HG03066 (cell line): Measurements from ENCODE around the gene S100A11.

Source experiments
- ATAC-seq: cut with Tn5 transposase; IDR thresholded peaks from one replicate; pipeline ENCODE4 v1.9.1; 2021; ENCODE audit warnings: low read depth; ENCODE audit not compliant: unreplicated experiment

Gene S100A11

GRCh38 chr1:152039886-152040285 is 3.1 kb upstream of the S100A11 start:
- ATAC-seq, result no peak

GRCh38 chr1:152039461-152039860 is 2.7 kb upstream of the S100A11 start:
- ATAC-seq, result no peak

GRCh38 chr1:152038871-152039270 is 2.1 kb upstream of the S100A11 start:
- no peak for ATAC-seq

- no peak for ATAC-seq
These were observed 1.1 kb downstream of the S100A11 start for GRCh38 chr1:152035539-152036266.

GRCh38 chr1:152034654-152035538 is 1.9 kb downstream of the S100A11 start:
- ATAC-seq, result peak; percentile 42

GRCh38 chr1:152034324-152034653 is 2.5 kb downstream of the S100A11 start:
- peak; percentile 5 for ATAC-seq

- ATAC-seq, result no peak
These were observed 6.9 kb downstream of the S100A11 start for GRCh38 chr1:152029929-152030211.

GRCh38 chr1:152029144-152029928 is 7.5 kb downstream of the S100A11 start:
- ATAC-seq, result no peak

- no peak for ATAC-seq
These were observed 9.9 kb downstream of the S100A11 start for GRCh38 chr1:152026895-152027294.

- ATAC-seq, result no peak
These were observed 12.6 kb downstream of the S100A11 start for GRCh38 chr1:152024223-152024622.

- ATAC-seq, result no peak
These were observed 13.6 kb downstream of the S100A11 start for GRCh38 chr1:152023221-152023620.

GRCh38 chr1:152022474-152022873 is 14.3 kb downstream of the S100A11 start:
- no peak for ATAC-seq

GRCh38 chr1:152021569-152021968 is 15.2 kb downstream of the S100A11 start:
- ATAC-seq, result no peak

GRCh38 chr1:152020849-152021248 is 16.0 kb downstream of the S100A11 start:
- no peak for ATAC-seq

- ATAC-seq, result no peak
These were observed 18.3 kb downstream of the S100A11 start for GRCh38 chr1:152018537-152018936.

- no peak for ATAC-seq
These were observed 21.0 kb downstream of the S100A11 start for GRCh38 chr1:152015766-152016165.

- ATAC-seq, result no peak
These were observed 21.9 kb downstream of the S100A11 start for GRCh38 chr1:152014943-152015342.

- ATAC-seq, result no peak
These were observed 23.1 kb downstream of the S100A11 start for GRCh38 chr1:152013664-152014237.

- ATAC-seq, result no peak
These were observed 27.1 kb downstream of the S100A11 start for GRCh38 chr1:152009691-152010090.

GRCh38 chr1:152007047-152007446 is 29.8 kb downstream of the S100A11 start:
- no peak for ATAC-seq

- no peak for ATAC-seq
These were observed 31.4 kb downstream of the S100A11 start for GRCh38 chr1:152005360-152005912.
